ENCODE results near the gene DLK1. TPM values are rescaled to one million over a fixed set of nuclear protein-coding genes. Genes with fewer than 3 reads are reported as not detected.

DLK1 gene
- total RNA-seq, 1 donor from 2014 or later: not detected

GRCh38 chr14:100714258-100714892, 12.3 kb upstream of the DLK1 start:
- Mint-ChIP-seq H3K4me3 (no peak overlapping the region), H3K36me3 (ENCODE audit: low read depth) (no peaks in the 10 kb centered on the region), H3K27me3 (peaks cover 16% of the 10 kb centered on the region), H3K4me1 (no peaks in the 10 kb centered on the region), H3K27ac (no peak overlapping the region), H3K9me3 (no peaks in the 10 kb centered on the region)
- intact Hi-C loops (cut with micrococcal nuclease): no loop called here
- no peak for DNase-seq

GRCh38 chr14:100715332-100715731, 11.4 kb upstream of the DLK1 start:
- Mint-ChIP-seq H3K27me3 (peaks cover 14% of the 10 kb centered on the region), H3K4me1 (no peaks in the 10 kb centered on the region), H3K4me3 (no peak overlapping the region), H3K9me3 (no peaks in the 10 kb centered on the region), H3K27ac (no peak overlapping the region), H3K36me3 (ENCODE audit: low read depth) (no peaks in the 10 kb centered on the region)
- no peak for DNase-seq
- intact Hi-C loops (cut with micrococcal nuclease): no loop called here

- H3K27ac Mint-ChIP-seq: no peak overlapping the region
Observed at GRCh38 chr14:100715803-100716202, 10.9 kb upstream of the DLK1 start.

GRCh38 chr14:100717386-100717785, 9.3 kb upstream of the DLK1 start:
- DNase-seq: no peak
- intact Hi-C loops (cut with micrococcal nuclease): no loop called here
- no peaks in the 10 kb centered on the region for H3K9me3 Mint-ChIP-seq
- no peaks in the 10 kb centered on the region for H3K36me3 Mint-ChIP-seq (ENCODE audit: low read depth)
- no peak overlapping the region for H3K27ac Mint-ChIP-seq
- no peaks in the 10 kb centered on the region for H3K4me1 Mint-ChIP-seq
- H3K4me3 Mint-ChIP-seq: no peak overlapping the region
- H3K27me3 Mint-ChIP-seq: peaks cover 9% of the 10 kb centered on the region

More at GRCh38 chr14:100715803-100716202, 10.9 kb upstream of the DLK1 start:
- no peak for DNase-seq
- no peak overlapping the region for H3K4me3 Mint-ChIP-seq
- intact Hi-C loops (cut with micrococcal nuclease): no loop called here
- H3K36me3 Mint-ChIP-seq (ENCODE audit: low read depth): no peaks in the 10 kb centered on the region
- H3K4me1 Mint-ChIP-seq: no peaks in the 10 kb centered on the region
- H3K27me3 Mint-ChIP-seq: peaks cover 9% of the 10 kb centered on the region
- no peaks in the 10 kb centered on the region for H3K9me3 Mint-ChIP-seq

- H3K4me1 Mint-ChIP-seq: no peaks in the 10 kb centered on the region
- H3K27ac Mint-ChIP-seq: no peak overlapping the region
- intact Hi-C loops (cut with micrococcal nuclease): no loop called here
- H3K4me3 Mint-ChIP-seq: no peak overlapping the region
- DNase-seq: no peak
- H3K9me3 Mint-ChIP-seq: no peaks in the 10 kb centered on the region
- H3K27me3 Mint-ChIP-seq: peaks cover 12% of the 10 kb centered on the region
- H3K36me3 Mint-ChIP-seq (ENCODE audit: low read depth): no peaks in the 10 kb centered on the region
Observed at GRCh38 chr14:100719976-100720520, 6.6 kb upstream of the DLK1 start.

GRCh38 chr14:100721568-100721967, 5.1 kb upstream of the DLK1 start:
- intact Hi-C loops (cut with micrococcal nuclease): no loop called here
- peaks cover 20% of the 10 kb centered on the region for H3K27me3 Mint-ChIP-seq
- no peaks in the 10 kb centered on the region for H3K36me3 Mint-ChIP-seq (ENCODE audit: low read depth)
- H3K4me1 Mint-ChIP-seq: no peaks in the 10 kb centered on the region
- H3K4me3 Mint-ChIP-seq: no peak overlapping the region
- DNase-seq: no peak
- H3K9me3 Mint-ChIP-seq: no peaks in the 10 kb centered on the region
- H3K27ac Mint-ChIP-seq: no peak overlapping the region

GRCh38 chr14:100722367-100722766, 4.3 kb upstream of the DLK1 start:
- no peaks in the 10 kb centered on the region for H3K36me3 Mint-ChIP-seq (ENCODE audit: low read depth)
- no peak overlapping the region for H3K27ac Mint-ChIP-seq
- H3K4me3 Mint-ChIP-seq: no peak overlapping the region
- no peak for DNase-seq
- no peaks in the 10 kb centered on the region for H3K4me1 Mint-ChIP-seq
- H3K9me3 Mint-ChIP-seq: no peaks in the 10 kb centered on the region
- H3K27me3 Mint-ChIP-seq: peaks cover 22% of the 10 kb centered on the region
- intact Hi-C loops (cut with micrococcal nuclease): no loop called here

- H3K36me3 Mint-ChIP-seq (ENCODE audit: low read depth): no peaks in the 10 kb centered on the region
- H3K9me3 Mint-ChIP-seq: no peaks in the 10 kb centered on the region
- no peaks in the 10 kb centered on the region for H3K4me1 Mint-ChIP-seq
- DNase-seq: no peak
- no peak overlapping the region for H3K4me3 Mint-ChIP-seq
- H3K27ac Mint-ChIP-seq: no peak overlapping the region
- peaks cover 27% of the 10 kb centered on the region for H3K27me3 Mint-ChIP-seq
- intact Hi-C loops (cut with micrococcal nuclease): no loop called here
Observed at GRCh38 chr14:100723135-100723829, 3.4 kb upstream of the DLK1 start.

- peaks cover 32% of the 10 kb centered on the region for H3K27me3 Mint-ChIP-seq
- H3K4me1 Mint-ChIP-seq: no peaks in the 10 kb centered on the region
- no peaks in the 10 kb centered on the region for H3K9me3 Mint-ChIP-seq
- H3K27ac Mint-ChIP-seq: no peak overlapping the region
- no peaks in the 10 kb centered on the region for H3K36me3 Mint-ChIP-seq (ENCODE audit: low read depth)
- no peak for DNase-seq
- H3K4me3 Mint-ChIP-seq: no peak overlapping the region
- intact Hi-C loops (cut with micrococcal nuclease): no loop called here
Observed at GRCh38 chr14:100723830-100724437, 2.8 kb upstream of the DLK1 start.

GRCh38 chr14:100724536-100724935, 2.2 kb upstream of the DLK1 start:
- H3K4me3 Mint-ChIP-seq: no peak overlapping the region
- peaks cover 35% of the 10 kb centered on the region for H3K27me3 Mint-ChIP-seq
- no peak for DNase-seq
- intact Hi-C loops (cut with micrococcal nuclease): no loop called here
- H3K36me3 Mint-ChIP-seq (ENCODE audit: low read depth): no peaks in the 10 kb centered on the region
- H3K27ac Mint-ChIP-seq: no peak overlapping the region
- no peaks in the 10 kb centered on the region for H3K4me1 Mint-ChIP-seq
- no peaks in the 10 kb centered on the region for H3K9me3 Mint-ChIP-seq

- H3K9me3 Mint-ChIP-seq: no peaks in the 10 kb centered on the region
- H3K36me3 Mint-ChIP-seq (ENCODE audit: low read depth): no peaks in the 10 kb centered on the region
- intact Hi-C loops (cut with micrococcal nuclease): no loop called here
- no peak overlapping the region for H3K27ac Mint-ChIP-seq
- H3K4me3 Mint-ChIP-seq: no peak overlapping the region
- no peaks in the 10 kb centered on the region for H3K4me1 Mint-ChIP-seq
- peaks cover 34% of the 10 kb centered on the region for H3K27me3 Mint-ChIP-seq
- no peak for DNase-seq
Observed at GRCh38 chr14:100725587-100726387, 905 bp upstream of the DLK1 start.

GRCh38 chr14:100727086-100727872, 587 bp downstream of the DLK1 start:
- H3K27ac Mint-ChIP-seq: no peak overlapping the region
- no peak for DNase-seq
- H3K27me3 Mint-ChIP-seq: peaks cover 34% of the 10 kb centered on the region
- no peak overlapping the region for H3K4me3 Mint-ChIP-seq
- no peaks in the 10 kb centered on the region for H3K9me3 Mint-ChIP-seq
- intact Hi-C loops (cut with micrococcal nuclease): no loop called here
- no peaks in the 10 kb centered on the region for H3K4me1 Mint-ChIP-seq
- H3K36me3 Mint-ChIP-seq (ENCODE audit: low read depth): no peaks in the 10 kb centered on the region

- Mint-ChIP-seq H3K9me3 (no peaks in the 10 kb centered on the region), H3K4me3 (no peak overlapping the region), H3K27ac (no peak overlapping the region), H3K4me1 (no peaks in the 10 kb centered on the region), H3K27me3 (peaks cover 34% of the 10 kb centered on the region), H3K36me3 (ENCODE audit: low read depth) (no peaks in the 10 kb centered on the region)
- DNase-seq: no peak
- intact Hi-C loops (cut with micrococcal nuclease): no loop called here
Observed at GRCh38 chr14:100727873-100728240, 1.2 kb downstream of the DLK1 start.

Measured in activated CD4-positive, alpha-beta T cell treated with anti-CD3 and anti-CD28 coated beads, Interleukin-2, amount 10 ng/mL, durations not matched to agents 24 days and 14 days (primary cell).